GM12891 (cell line): ENCODE results near the gene PIK3R4.

Experiments used
- DNase-seq: peaks from one replicate; pipeline ENCODE4 v3.0.0; 2011; ENCODE audit warnings: low spot score; ENCODE audit not compliant: insufficient read length
- FAIRE-seq: peaks from 2 replicates; lab custom pipeline; 2011; peaks lifted over from hg19 to GRCh38; lab: Jason Lieb, UNC
- PAX5 ChIP-seq: IDR thresholded peaks from 2 replicates; pipeline ENCODE4 v1.6.1; 2011; ENCODE audit warnings: low read length, moderate library complexity, mild to moderate bottlenecking; ENCODE audit not compliant: insufficient read depth, severe bottlenecking
- POLR2A ChIP-seq: IDR thresholded peaks from 2 replicates; pipeline ENCODE4 v1.6.1; 2011; ENCODE audit warnings: low read depth, low read length, control low read depth
- POLR2AphosphoS5 ChIP-seq: IDR thresholded peaks from 2 replicates; pipeline ENCODE4 v1.6.1; 2011; ENCODE audit warnings: low read depth, low read length, control low read depth
- POU2F2 ChIP-seq: IDR thresholded peaks from 2 replicates; pipeline ENCODE4 v1.6.1; 2011; ENCODE audit warnings: low read depth, mild to moderate bottlenecking, control low read depth, low read length, moderate library complexity
- SPI1 ChIP-seq: IDR thresholded peaks from 2 replicates; pipeline ENCODE4 v1.6.1; 2011; ENCODE audit warnings: low read depth, low read length, control low read depth
- TAF1 ChIP-seq: IDR thresholded peaks from 2 replicates; pipeline ENCODE4 v1.6.1; 2011; ENCODE audit warnings: low read depth, low read length, control low read depth

PIK3R4 gene

GRCh38 chr3:130663092-130663491 lies 83.5 kb downstream of the PIK3R4 start:
- TF ChIP-seq TAF1 (no peak), PAX5 (no peak), POU2F2 (no peak)
- FAIRE-seq (no peak), DNase-seq (no peak)

- DNase-seq (no peak), FAIRE-seq (no peak)
- TF ChIP-seq POLR2AphosphoS5 (no peak), TAF1 (no peak), SPI1 (no peak), POLR2A (no peak), PAX5 (no peak), POU2F2 (no peak)
These were observed 84.1 kb downstream of the PIK3R4 start for GRCh38 chr3:130662501-130662996.

GRCh38 chr3:130661140-130661891 lies 85.3 kb downstream of the PIK3R4 start:
- FAIRE-seq (no peak), DNase-seq (no peak)
- TF ChIP-seq POLR2AphosphoS5: no peak
- no peak for TF ChIP-seq POU2F2
- no peak for TF ChIP-seq POLR2A
- no peak for TF ChIP-seq PAX5
- TF ChIP-seq TAF1: no peak
- no peak for TF ChIP-seq SPI1

- FAIRE-seq (no peak), DNase-seq (no peak)
- TF ChIP-seq TAF1 (no peak), POLR2AphosphoS5 (no peak), PAX5 (no peak), POU2F2 (no peak), POLR2A (no peak), SPI1 (no peak)
These were observed 86.7 kb downstream of the PIK3R4 start for GRCh38 chr3:130659911-130660310.

GRCh38 chr3:130658678-130659077 lies 88.0 kb downstream of the PIK3R4 start:
- DNase-seq (no peak), FAIRE-seq (no peak)
- TF ChIP-seq POLR2AphosphoS5: no peak
- no peak for TF ChIP-seq POU2F2
- no peak for TF ChIP-seq POLR2A
- no peak for TF ChIP-seq TAF1
- no peak for TF ChIP-seq SPI1
- TF ChIP-seq PAX5: no peak

GRCh38 chr3:130656627-130657026 lies 90.0 kb downstream of the PIK3R4 start:
- FAIRE-seq: no peak

GRCh38 chr3:130654921-130655320 lies 91.7 kb downstream of the PIK3R4 start:
- DNase-seq (no peak), FAIRE-seq (no peak)
- TF ChIP-seq SPI1 (no peak), PAX5 (no peak), POU2F2 (no peak), POLR2A (no peak), POLR2AphosphoS5 (no peak), TAF1 (no peak)

More at GRCh38 chr3:130656627-130657026, 90.0 kb downstream of the PIK3R4 start:
- DNase-seq: no peak
- TF ChIP-seq PAX5 (no peak), POLR2A (no peak), POU2F2 (no peak), TAF1 (no peak)

- FAIRE-seq: no peak
- no peak for DNase-seq
- TF ChIP-seq POU2F2: no peak
- TF ChIP-seq PAX5: no peak
- TF ChIP-seq POLR2AphosphoS5: no peak
- no peak for TF ChIP-seq SPI1
- no peak for TF ChIP-seq TAF1
- no peak for TF ChIP-seq POLR2A
These were observed 92.5 kb downstream of the PIK3R4 start for GRCh38 chr3:130654091-130654490.

GRCh38 chr3:130649061-130649654 lies 97.5 kb downstream of the PIK3R4 start:
- DNase-seq (no peak), FAIRE-seq (no peak)
- TF ChIP-seq POLR2A: no peak
- TF ChIP-seq TAF1: no peak
- TF ChIP-seq POLR2AphosphoS5: no peak
- no peak for TF ChIP-seq SPI1
- TF ChIP-seq PAX5: no peak
- TF ChIP-seq POU2F2: no peak

GRCh38 chr3:130648293-130648692 lies 98.3 kb downstream of the PIK3R4 start:
- FAIRE-seq (no peak), DNase-seq (no peak)
- TF ChIP-seq POLR2A: no peak
- no peak for TF ChIP-seq TAF1
- no peak for TF ChIP-seq POU2F2
- no peak for TF ChIP-seq SPI1
- TF ChIP-seq POLR2AphosphoS5: no peak
- no peak for TF ChIP-seq PAX5
